Esophagus muscularis mucosa (tissue), 3 donors: ENCODE results near the gene ARHGEF7.
"Not testable (repeated sequence)": the region's sequence is repeated elsewhere in the genome, so short reads cannot be mapped to it uniquely, and the experiment has no call there.

Experiments used
- POLR2A ChIP-seq: fragments of 450-650 bp; IDR thresholded peaks from one replicate; pipeline ENCODE4 v1.6.1; 2017; ENCODE audit warnings: antibody characterized with exemption, moderate library complexity, mild to moderate bottlenecking, low read depth
- POLR2AphosphoS5 ChIP-seq, 2 donors: sonication (generic); formaldehyde crosslinking; IDR thresholded peaks; one replicate each; pipeline ENCODE4 v1.6.1; 2017; ENCODE audit warnings: antibody characterized with exemption in 2 of 2
- TF ChIP-seq, protein P1 (sequence below), 3 experiments: fragments of 200-600 bp in 2 of 3; fragments of 450-650 bp in 1 of 3; sonication (generic) in 2 of 3; IDR thresholded peaks; one replicate each; pipeline ENCODE4 v1.5.1; 2017 to 2019; ENCODE audit warnings: antibody characterized with exemption in 3 of 3, mild to moderate bottlenecking in 2 of 3, moderate library complexity in 1 of 3

DNA sequence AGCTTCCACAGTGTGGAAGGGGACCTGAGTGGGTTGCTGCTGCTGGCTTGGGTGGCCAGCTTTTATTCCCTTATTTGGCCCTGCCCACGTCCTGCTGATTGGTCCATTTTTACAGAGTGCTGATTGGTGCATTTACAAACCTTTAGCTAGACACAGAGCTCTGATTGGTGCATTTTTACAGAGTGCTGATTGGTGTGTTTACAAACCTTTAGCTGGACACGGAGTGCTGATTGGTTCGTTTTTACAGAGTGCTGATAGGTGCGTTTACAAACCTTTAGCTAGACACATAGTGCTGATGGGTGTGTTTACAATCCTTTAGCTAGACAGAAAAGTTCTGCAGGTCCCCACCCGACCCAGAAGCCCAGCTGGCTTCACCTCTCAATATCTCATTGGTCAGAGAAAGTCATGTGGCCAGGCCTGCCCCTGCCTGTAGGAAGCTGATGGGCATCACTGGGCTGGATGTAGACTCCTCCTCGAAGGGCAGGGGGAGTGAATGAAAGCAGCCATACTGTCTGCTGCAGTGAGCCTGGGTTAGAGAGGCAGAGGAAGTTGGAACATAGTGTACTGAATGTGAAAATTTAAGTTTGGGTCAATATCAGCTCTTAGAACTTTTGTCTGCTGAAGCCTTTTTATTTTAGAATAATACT, 83.7 kb downstream of the ARHGEF7 start:
- TF ChIP-seq, protein P1, sequence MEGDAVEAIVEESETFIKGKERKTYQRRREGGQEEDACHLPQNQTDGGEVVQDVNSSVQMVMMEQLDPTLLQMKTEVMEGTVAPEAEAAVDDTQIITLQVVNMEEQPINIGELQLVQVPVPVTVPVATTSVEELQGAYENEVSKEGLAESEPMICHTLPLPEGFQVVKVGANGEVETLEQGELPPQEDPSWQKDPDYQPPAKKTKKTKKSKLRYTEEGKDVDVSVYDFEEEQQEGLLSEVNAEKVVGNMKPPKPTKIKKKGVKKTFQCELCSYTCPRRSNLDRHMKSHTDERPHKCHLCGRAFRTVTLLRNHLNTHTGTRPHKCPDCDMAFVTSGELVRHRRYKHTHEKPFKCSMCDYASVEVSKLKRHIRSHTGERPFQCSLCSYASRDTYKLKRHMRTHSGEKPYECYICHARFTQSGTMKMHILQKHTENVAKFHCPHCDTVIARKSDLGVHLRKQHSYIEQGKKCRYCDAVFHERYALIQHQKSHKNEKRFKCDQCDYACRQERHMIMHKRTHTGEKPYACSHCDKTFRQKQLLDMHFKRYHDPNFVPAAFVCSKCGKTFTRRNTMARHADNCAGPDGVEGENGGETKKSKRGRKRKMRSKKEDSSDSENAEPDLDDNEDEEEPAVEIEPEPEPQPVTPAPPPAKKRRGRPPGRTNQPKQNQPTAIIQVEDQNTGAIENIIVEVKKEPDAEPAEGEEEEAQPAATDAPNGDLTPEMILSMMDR (IDR thresholded peaks at IDR 0.05) = not testable (repeated sequence)
- TF ChIP-seq POLR2AphosphoS5 (IDR thresholded peaks at IDR 0.05); POLR2A: not testable (repeated sequence)
